Measurements from ENCODE around the gene PMF1. TPM values are rescaled to one million over a fixed set of nuclear protein-coding genes. Genes with fewer than 3 reads are reported as not detected.

The PMF1 gene
- total and polyA plus RNA-seq, 2 of the 13 experiments (the other 11 are each of a cell fraction or from before 2014, with no cell fraction given), result 72.5 to 89.0 TPM

DNA sequence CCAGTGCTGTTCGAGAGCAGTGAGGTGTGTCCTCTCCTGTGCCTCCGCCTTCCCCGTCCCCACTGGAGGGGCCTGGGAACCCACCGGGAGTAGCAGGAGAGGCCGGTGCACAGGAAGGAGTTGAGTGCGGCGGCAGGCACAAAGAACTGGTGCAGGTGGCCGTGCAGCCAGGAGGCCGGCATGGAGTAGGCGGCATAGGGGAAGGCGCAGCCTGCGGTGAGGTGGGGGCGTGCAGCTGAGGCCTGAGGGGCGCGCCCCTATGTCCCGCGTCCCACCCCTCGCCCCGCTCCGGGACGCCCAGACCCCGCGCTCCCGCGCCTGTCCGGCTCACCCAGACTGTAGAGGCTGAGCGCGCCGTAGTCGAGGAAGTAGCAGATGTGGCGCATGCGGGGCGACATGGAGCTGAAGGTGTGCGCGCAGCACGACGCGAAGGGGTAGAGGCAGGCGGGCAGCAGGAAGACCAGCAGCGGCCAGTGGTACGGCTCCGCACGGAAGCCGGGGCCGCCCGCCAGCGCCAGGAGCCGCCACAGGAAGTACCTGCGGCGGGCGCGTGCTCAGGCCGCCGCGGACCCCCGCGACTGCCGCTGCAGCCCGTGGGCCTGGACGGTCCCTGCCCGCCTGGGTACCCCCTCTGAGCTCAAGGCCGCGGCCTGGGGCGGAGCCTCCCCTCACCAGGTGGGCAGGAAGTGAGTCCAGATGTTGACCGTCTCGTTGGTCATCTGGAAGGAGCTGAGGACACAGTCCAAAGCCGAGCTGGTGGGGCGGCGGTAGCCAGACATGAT is 32.8 kb downstream of the PMF1 start (continued):
- TF ChIP-seq, protein P1, sequence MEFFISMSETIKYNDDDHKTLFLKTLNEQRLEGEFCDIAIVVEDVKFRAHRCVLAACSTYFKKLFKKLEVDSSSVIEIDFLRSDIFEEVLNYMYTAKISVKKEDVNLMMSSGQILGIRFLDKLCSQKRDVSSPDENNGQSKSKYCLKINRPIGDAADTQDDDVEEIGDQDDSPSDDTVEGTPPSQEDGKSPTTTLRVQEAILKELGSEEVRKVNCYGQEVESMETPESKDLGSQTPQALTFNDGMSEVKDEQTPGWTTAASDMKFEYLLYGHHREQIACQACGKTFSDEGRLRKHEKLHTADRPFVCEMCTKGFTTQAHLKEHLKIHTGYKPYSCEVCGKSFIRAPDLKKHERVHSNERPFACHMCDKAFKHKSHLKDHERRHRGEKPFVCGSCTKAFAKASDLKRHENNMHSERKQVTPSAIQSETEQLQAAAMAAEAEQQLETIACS (CRISPR knock-in tag; IDR thresholded peaks at IDR 0.05), result no peak
- no peak for TF ChIP-seq ZNF234 (CRISPR knock-in tag; conservative IDR thresholded peaks at IDR 0.05)
- TF ChIP-seq ZC3H13 (CRISPR knock-in tag; IDR thresholded peaks at IDR 0.05), result no peak
- TF ChIP-seq HOXA3 (CRISPR knock-in tag; IDR thresholded peaks at IDR 0.05), result peak; percentile 70
- no peak for TF ChIP-seq ERF (CRISPR knock-in tag; IDR thresholded peaks at IDR 0.05)
- TF ChIP-seq AGO2 (optimal IDR thresholded peaks at IDR 0.05; ENCODE audit: low read depth, low read length), result peak; percentile 93
- no peak for TF ChIP-seq PBX3 (CRISPR knock-in tag; IDR thresholded peaks at IDR 0.05; ENCODE audit: borderline replicate concordance)
- no peak for TF ChIP-seq POLR2A (IDR thresholded peaks at IDR 0.05; ENCODE audit: insufficient read depth in 1 of 2, low read depth in 2 of 2, low read length in 2 of 2)
- TF ChIP-seq NFE2L2 (IDR thresholded peaks at IDR 0.05; ENCODE audit: low read length), result no peak
- TF ChIP-seq KDM4B (CRISPR knock-in tag; IDR thresholded peaks at IDR 0.05), result no peak
- TF ChIP-seq GATAD2A (CRISPR knock-in tag; IDR thresholded peaks at IDR 0.05), result no peak
- no peak for TF ChIP-seq PAWR (CRISPR knock-in tag; IDR thresholded peaks at IDR 0.05; ENCODE audit: borderline replicate concordance)
- no peak for TF ChIP-seq ZNF484 (CRISPR knock-in tag; IDR thresholded peaks at IDR 0.05; ENCODE audit: borderline replicate concordance, low read depth)
- 0 out of 2 replicates have a peak, but pooled peaks have one; percentile 55 for TF ChIP-seq ATF5 (CRISPR knock-in tag; IDR thresholded peaks at IDR 0.05; ENCODE audit: low read depth)
- no peak for TF ChIP-seq RFXANK (CRISPR knock-in tag; IDR thresholded peaks at IDR 0.05)
- no peak for TF ChIP-seq YEATS4 (CRISPR knock-in tag; IDR thresholded peaks at IDR 0.05; ENCODE audit: borderline replicate concordance)
- TF ChIP-seq, protein P2, sequence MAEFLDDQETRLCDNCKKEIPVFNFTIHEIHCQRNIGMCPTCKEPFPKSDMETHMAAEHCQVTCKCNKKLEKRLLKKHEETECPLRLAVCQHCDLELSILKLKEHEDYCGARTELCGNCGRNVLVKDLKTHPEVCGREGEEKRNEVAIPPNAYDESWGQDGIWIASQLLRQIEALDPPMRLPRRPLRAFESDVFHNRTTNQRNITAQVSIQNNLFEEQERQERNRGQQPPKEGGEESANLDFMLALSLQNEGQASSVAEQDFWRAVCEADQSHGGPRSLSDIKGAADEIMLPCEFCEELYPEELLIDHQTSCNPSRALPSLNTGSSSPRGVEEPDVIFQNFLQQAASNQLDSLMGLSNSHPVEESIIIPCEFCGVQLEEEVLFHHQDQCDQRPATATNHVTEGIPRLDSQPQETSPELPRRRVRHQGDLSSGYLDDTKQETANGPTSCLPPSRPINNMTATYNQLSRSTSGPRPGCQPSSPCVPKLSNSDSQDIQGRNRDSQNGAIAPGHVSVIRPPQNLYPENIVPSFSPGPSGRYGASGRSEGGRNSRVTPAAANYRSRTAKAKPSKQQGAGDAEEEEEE (CRISPR knock-in tag; IDR thresholded peaks at IDR 0.05; ENCODE audit: borderline replicate concordance), result no peak
- TF ChIP-seq ZNF326 (CRISPR knock-in tag; IDR thresholded peaks at IDR 0.05; ENCODE audit: borderline replicate concordance), result 0 out of 2 replicates have a peak, but pooled peaks have one; percentile 71
- TF ChIP-seq TRIM24 (CRISPR knock-in tag; IDR thresholded peaks at IDR 0.05), result no peak
- no peak for TF ChIP-seq NCOA2 (CRISPR knock-in tag; IDR thresholded peaks at IDR 0.05)
- TF ChIP-seq MYPOP (CRISPR knock-in tag; IDR thresholded peaks at IDR 0.05), result no peak
- no peak for TF ChIP-seq ZNF441 (CRISPR knock-in tag; IDR thresholded peaks at IDR 0.05; ENCODE audit: borderline replicate concordance)
- TF ChIP-seq ZNF337 (CRISPR knock-in tag; IDR thresholded peaks at IDR 0.05; ENCODE audit: borderline replicate concordance, low read depth), result no peak
- TF ChIP-seq ELF1 (CRISPR knock-in tag; IDR thresholded peaks at IDR 0.05), result no peak
- TF ChIP-seq NFYB (CRISPR knock-in tag; IDR thresholded peaks at IDR 0.05), result no peak
- no peak for TF ChIP-seq ZNF567 (CRISPR knock-in tag; IDR thresholded peaks at IDR 0.05; ENCODE audit: borderline replicate concordance)
- no peak for TF ChIP-seq CEBPB (IDR thresholded peaks at IDR 0.05; ENCODE audit: borderline replicate concordance, low read depth, low read length)

Measured in HepG2 (cell line).